Peyer's patch (tissue), 4 donors: ENCODE results near the gene FAM98B. TPM values are rescaled to one million over a fixed set of nuclear protein-coding genes. Genes with fewer than 3 reads are reported as not detected.

Experiments used
- DNase-seq, 3 donors: peaks; one replicate each; pipeline ENCODE4 v3.0.0-alpha.2; 2017 to 2019
- H3K27ac ChIP-seq, 4 donors: fragments of 200-600 bp; sonication (generic); one replicate each; pipeline ENCODE4 v1.5.1; 2016 to 2019
- H3K27me3 ChIP-seq, 2 donors: fragments of 200-600 bp; sonication (generic); one replicate each; pipeline ENCODE4 v1.5.1; 2019
- H3K36me3 ChIP-seq, 3 donors: fragments of 200-600 bp; sonication (generic); one replicate each; pipeline ENCODE4 v1.5.1; 2016 to 2019
- H3K4me1 ChIP-seq, 4 donors: fragments of 200-600 bp; sonication (generic); one replicate each; pipeline ENCODE4 v1.5.1; 2016 to 2019
- H3K4me3 ChIP-seq, 4 donors: fragments of 200-600 bp; sonication (generic); 1 replicate in 3 of 4; 2 replicates in 1 of 4; pipeline ENCODE4 v1.5.1; 2016 to 2019; ENCODE audit warnings: mild to moderate bottlenecking in 1 of 4
- H3K9me3 ChIP-seq, 4 donors: fragments of 200-600 bp; sonication (generic); one replicate each; pipeline ENCODE4 v1.5.1; 2016 to 2019; ENCODE audit warnings: mild to moderate bottlenecking in 1 of 4
- CTCF ChIP-seq, 6 experiments: fragments of 450-650 bp in 4 of 6; fragments of 200-600 bp in 2 of 6; sonication (generic) in 1 of 6; IDR thresholded peaks; one replicate each; pipeline ENCODE4 v1.5.1; 2017 to 2019; ENCODE audit warnings: antibody characterized with exemption in 6 of 6, mild to moderate bottlenecking in 3 of 6, moderate library complexity in 1 of 6
- POLR2A ChIP-seq, 2 donors: fragments of 450-650 bp; IDR thresholded peaks; one replicate each; pipeline ENCODE4 v1.5.1; 2017; ENCODE audit warnings: antibody characterized with exemption in 2 of 2, mild to moderate bottlenecking in 2 of 2, moderate library complexity in 2 of 2
- total RNA-seq, 4 donors: library from RNA; depleted of rRNA; stranded (reverse); fragments of >200 nt; gene quantifications; one replicate each; pipeline ENCODE4 v1.1.0, GENCODE V29; 2016

The FAM98B gene
- total RNA-seq, 4 donors from 2014 or later: 7.7 to 10.5 (median 9.2) TPM

GRCh38 chr15:38490242-38490922 is 36.5 kb downstream of the FAM98B start:
- no peak overlapping the region for H3K27ac ChIP-seq
- H3K9me3 ChIP-seq: no peaks in the 10 kb centered on the region
- no peak for DNase-seq
- no peak overlapping the region for H3K4me3 ChIP-seq
- peaks cover 0 to 5% (median 0%) of the 10 kb centered on the region in 3 donors for H3K36me3 ChIP-seq
- H3K27me3 ChIP-seq: no peaks in the 10 kb centered on the region
- no peaks in the 10 kb centered on the region for H3K4me1 ChIP-seq
- TF ChIP-seq CTCF (IDR thresholded peaks at IDR 0.05) (no peak), POLR2A (IDR thresholded peaks at IDR 0.05) (no peak)

DNA sequence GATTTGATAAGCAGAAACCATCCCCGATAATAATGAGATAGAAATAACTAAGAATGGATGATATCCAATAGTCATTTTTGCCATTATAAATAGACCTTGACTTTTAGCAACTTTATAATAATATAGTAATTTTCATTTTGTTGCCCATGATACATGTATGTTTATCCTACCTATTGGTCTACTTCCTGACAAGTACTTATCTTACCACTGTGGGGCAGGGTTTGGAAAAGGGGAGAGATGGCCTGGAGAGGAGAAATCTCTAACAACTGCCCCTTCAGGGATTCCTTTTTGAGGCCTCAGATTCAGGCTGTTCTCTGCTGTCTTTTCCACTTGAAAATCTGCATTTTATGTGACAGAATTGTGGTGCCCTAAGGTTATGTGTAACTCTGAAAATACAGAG is 42.2 kb downstream of the FAM98B start:
- Histone ChIP-seq H3K36me3 (peaks cover 0 to 5% (median 0%) of the 10 kb centered on the region in 3 donors), H3K27me3 (no peaks in the 10 kb centered on the region), H3K27ac (no peak overlapping the region), H3K4me3 (no peak overlapping the region), H3K4me1 (no peaks in the 10 kb centered on the region), H3K9me3 (no peaks in the 10 kb centered on the region)
- DNase-seq: no peak
- TF ChIP-seq CTCF (IDR thresholded peaks at IDR 0.05): no peak
- TF ChIP-seq POLR2A (IDR thresholded peaks at IDR 0.05): no peak

GRCh38 chr15:38499651-38500050 is 45.7 kb downstream of the FAM98B start:
- H3K36me3 ChIP-seq: peaks cover 0 to 3% (median 0%) of the 10 kb centered on the region in 3 donors

GRCh38 chr15:38503496-38503895 is 49.6 kb downstream of the FAM98B start:
- H3K4me3 ChIP-seq: no peak overlapping the region
- no peak overlapping the region for H3K27ac ChIP-seq
- H3K36me3 ChIP-seq: no peaks in the 10 kb centered on the region
- H3K9me3 ChIP-seq: no peaks in the 10 kb centered on the region
- no peaks in the 10 kb centered on the region for H3K27me3 ChIP-seq
- DNase-seq: no peak
- TF ChIP-seq POLR2A (IDR thresholded peaks at IDR 0.05) (no peak), CTCF (IDR thresholded peaks at IDR 0.05) (no peak)
- H3K4me1 ChIP-seq: no peaks in the 10 kb centered on the region

More at GRCh38 chr15:38499651-38500050, 45.7 kb downstream of the FAM98B start:
- Histone ChIP-seq H3K9me3 (no peaks in the 10 kb centered on the region), H3K27ac (no peak overlapping the region), H3K4me1 (no peaks in the 10 kb centered on the region), H3K27me3 (no peaks in the 10 kb centered on the region), H3K4me3 (no peak overlapping the region)
- TF ChIP-seq CTCF (IDR thresholded peaks at IDR 0.05): no peak
- no peak for TF ChIP-seq POLR2A (IDR thresholded peaks at IDR 0.05)
- no peak for DNase-seq

- Histone ChIP-seq H3K4me1 (no peaks in the 10 kb centered on the region), H3K36me3 (no peaks in the 10 kb centered on the region), H3K27ac (no peak overlapping the region), H3K27me3 (no peaks in the 10 kb centered on the region), H3K4me3 (no peak overlapping the region), H3K9me3 (no peaks in the 10 kb centered on the region)
- TF ChIP-seq POLR2A (IDR thresholded peaks at IDR 0.05) (no peak), CTCF (IDR thresholded peaks at IDR 0.05) (no peak)
- DNase-seq: no peak
Observed at GRCh38 chr15:38504680-38505467, 50.9 kb downstream of the FAM98B start.
